Measurements from ENCODE around the gene LILRA1.

LILRA1 gene

GRCh38 chr19:54606891-54607784 is 13.7 kb downstream of the LILRA1 start:
- no peak for DNase-seq (ENCODE audit: low read depth)
- no peak overlapping the region for H3K4me3 ChIP-seq (ENCODE audit: control insufficient read depth, low read depth, low read length)
- TF ChIP-seq CTCF (IDR thresholded peaks at IDR 0.05; ENCODE audit: control insufficient read depth, insufficient read depth, low read depth, low read length, missing control alignments) = no peak

GRCh38 chr19:54607785-54608150 is 14.3 kb downstream of the LILRA1 start:
- no peak overlapping the region for H3K4me3 ChIP-seq (ENCODE audit: control insufficient read depth, low read depth, low read length)
- DNase-seq (ENCODE audit: low read depth) = no peak
- no peak for TF ChIP-seq CTCF (IDR thresholded peaks at IDR 0.05; ENCODE audit: control insufficient read depth, insufficient read depth, low read depth, low read length, missing control alignments)

- H3K4me3 ChIP-seq (ENCODE audit: control insufficient read depth, low read depth, low read length) = no peak overlapping the region
- no peak for DNase-seq (ENCODE audit: low read depth)
- TF ChIP-seq CTCF (IDR thresholded peaks at IDR 0.05; ENCODE audit: control insufficient read depth, insufficient read depth, low read depth, low read length, missing control alignments) = no peak
Observed at GRCh38 chr19:54608205-54608604, 14.8 kb downstream of the LILRA1 start.

DNA sequence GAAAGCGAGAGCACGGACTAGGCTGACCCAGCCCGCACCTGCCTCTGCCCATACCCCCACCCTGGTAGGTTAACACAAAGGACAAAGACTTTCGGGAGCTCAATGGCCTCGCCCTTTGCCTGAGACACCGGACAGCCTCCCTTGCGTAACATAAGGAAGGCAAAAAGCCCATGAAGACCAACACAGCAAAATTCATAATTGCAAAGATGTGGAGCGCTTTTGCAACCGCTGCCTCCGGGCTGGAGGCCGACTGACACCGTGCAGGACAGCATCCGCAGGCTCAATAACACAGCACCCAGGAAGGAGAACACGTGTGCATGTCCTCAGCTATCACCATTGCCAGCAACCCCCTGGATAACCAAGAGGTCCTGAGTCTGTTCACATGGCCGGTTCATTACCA is 15.4 kb downstream of the LILRA1 start:
- no peak overlapping the region for H3K4me3 ChIP-seq (ENCODE audit: control insufficient read depth, low read depth, low read length)
- no peak for DNase-seq (ENCODE audit: low read depth)
- no peak for TF ChIP-seq CTCF (IDR thresholded peaks at IDR 0.05; ENCODE audit: control insufficient read depth, insufficient read depth, low read depth, low read length, missing control alignments)

DNA sequence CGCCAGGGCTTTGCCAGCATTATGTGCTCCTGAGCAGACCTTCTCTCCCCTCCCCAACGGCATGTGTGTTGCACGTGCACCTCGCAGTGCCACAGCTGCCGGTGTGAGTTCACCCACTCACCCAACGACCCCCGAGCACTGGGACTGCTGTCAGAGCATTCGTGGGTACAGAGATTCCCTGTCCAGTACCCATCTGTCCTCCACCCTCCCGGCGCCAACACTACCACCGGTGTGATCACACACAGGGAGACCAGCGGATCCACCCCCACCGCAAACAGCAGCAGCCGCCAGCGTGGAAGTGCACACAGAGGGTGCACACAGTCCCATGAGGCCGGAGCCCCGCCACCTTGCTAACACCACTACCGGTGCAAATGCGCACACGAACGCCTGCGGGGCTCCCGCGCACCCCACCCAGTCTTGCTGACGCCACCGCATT is 15.9 kb downstream of the LILRA1 start:
- DNase-seq (ENCODE audit: low read depth) = no peak
- H3K4me3 ChIP-seq (ENCODE audit: control insufficient read depth, low read depth, low read length) = no peak overlapping the region
- no peak for TF ChIP-seq CTCF (IDR thresholded peaks at IDR 0.05; ENCODE audit: control insufficient read depth, insufficient read depth, low read depth, low read length, missing control alignments)

- no peak overlapping the region for H3K4me3 ChIP-seq (ENCODE audit: control insufficient read depth, low read depth, low read length)
- DNase-seq (ENCODE audit: low read depth) = no peak
- TF ChIP-seq CTCF (IDR thresholded peaks at IDR 0.05; ENCODE audit: control insufficient read depth, insufficient read depth, low read depth, low read length, missing control alignments) = no peak
Observed at GRCh38 chr19:54612428-54612827, 19.0 kb downstream of the LILRA1 start.

All from AG09309 (cell line).